Astrocyte (in vitro differentiated cells and primary cell): ENCODE data around the gene APBB2. TPM values are rescaled to one million over a fixed set of nuclear protein-coding genes. Genes with fewer than 3 reads are reported as not detected.

Experiments used
- DNase-seq: peaks from one replicate; pipeline ENCODE4 v3.0.0-alpha.2; 2010; ENCODE audit warnings: low read depth
- FAIRE-seq: peaks from 2 replicates; lab custom pipeline; 2011; peaks lifted over from hg19 to GRCh38; lab: Jason Lieb, UNC
- H2AFZ ChIP-seq: 2 replicates; pipeline ENCODE4 v1.6.0; 2012; ENCODE audit warnings: low read depth, low read length, inconsistent platforms
- H3K27ac ChIP-seq: 2 replicates; pipeline ENCODE4 v1.5.1; 2011; ENCODE audit warnings: low read depth, low read length, inconsistent platforms
- H3K27me3 ChIP-seq: 2 replicates; pipeline ENCODE4 v1.6.0; 2011; ENCODE audit warnings: low read length, inconsistent platforms; ENCODE audit not compliant: insufficient read depth
- H3K36me3 ChIP-seq: 2 replicates; pipeline ENCODE4 v1.5.1; 2011; ENCODE audit warnings: low read length, inconsistent platforms; ENCODE audit not compliant: insufficient read depth
- H3K4me1 ChIP-seq: 2 replicates; pipeline ENCODE4 v1.5.1; 2011; ENCODE audit warnings: low read length, inconsistent platforms; ENCODE audit not compliant: insufficient read depth
- H3K4me2 ChIP-seq: 2 replicates; pipeline ENCODE4 v1.6.0; 2012; ENCODE audit warnings: low read length, inconsistent platforms
- H3K4me3 ChIP-seq: 2 replicates; pipeline ENCODE4 v1.5.1; 2011; ENCODE audit warnings: low read depth, mild to moderate bottlenecking, low read length, inconsistent platforms; ENCODE audit not compliant: insufficient read depth
- H3K79me2 ChIP-seq: 2 replicates; pipeline ENCODE4 v1.6.0; 2012; ENCODE audit warnings: mild to moderate bottlenecking, low read length, inconsistent platforms; ENCODE audit not compliant: insufficient read depth
- H3K9ac ChIP-seq: 2 replicates; pipeline ENCODE4 v1.6.0; 2012; ENCODE audit warnings: mild to moderate bottlenecking, low read length, inconsistent platforms
- H3K9me3 ChIP-seq: 2 replicates; pipeline ENCODE4 v1.5.1; 2012; ENCODE audit warnings: low read depth, mild to moderate bottlenecking, low read length, inconsistent platforms; ENCODE audit not compliant: insufficient read depth
- H4K20me1 ChIP-seq: 2 replicates; pipeline ENCODE4 v1.6.0; 2012; ENCODE audit warnings: low read length, inconsistent platforms; ENCODE audit not compliant: insufficient read depth
- H3K27ac Mint-ChIP-seq: one replicate; pipeline ENCODE4 v1.8.0; 2021; ENCODE audit warnings: mild to moderate bottlenecking, mixed read lengths; ENCODE audit not compliant: unreplicated experiment
- H3K27me3 Mint-ChIP-seq: one replicate; pipeline ENCODE4 v1.8.0; 2021; ENCODE audit warnings: low read depth, mixed read lengths; ENCODE audit not compliant: unreplicated experiment
- H3K36me3 Mint-ChIP-seq: one replicate; pipeline ENCODE4 v1.8.0; 2021; ENCODE audit warnings: low read depth, mixed read lengths; ENCODE audit not compliant: unreplicated experiment
- H3K4me1 Mint-ChIP-seq: one replicate; pipeline ENCODE4 v1.8.0; 2021; ENCODE audit warnings: low read depth, mixed read lengths; ENCODE audit not compliant: unreplicated experiment
- H3K4me3 Mint-ChIP-seq: one replicate; pipeline ENCODE4 v1.8.0; 2021; ENCODE audit warnings: mild to moderate bottlenecking, moderate library complexity, mixed read lengths; ENCODE audit not compliant: unreplicated experiment
- H3K9me3 Mint-ChIP-seq: one replicate; pipeline ENCODE4 v1.8.0; 2021; ENCODE audit warnings: mild to moderate bottlenecking, mixed read lengths; ENCODE audit not compliant: unreplicated experiment
- EZH2 ChIP-seq: IDR thresholded peaks from 2 replicates; pipeline ENCODE4 v1.6.1; 2012; ENCODE audit warnings: mild to moderate bottlenecking, low read length, inconsistent platforms; ENCODE audit not compliant: insufficient read depth
- total RNA-seq: library from RNA; stranded (reverse); gene quantifications from 2 replicates; pipeline ENCODE4 v1.2.1, GENCODE V29; 2021
- TF ChIP-seq, protein P1 (sequence below): IDR thresholded peaks from 2 replicates; pipeline ENCODE4 v1.5.1; 2011; ENCODE audit warnings: low read depth, mild to moderate bottlenecking, inconsistent platforms, low read length, moderate library complexity; ENCODE audit not compliant: insufficient read depth

The APBB2 gene
- total RNA-seq, 1 donor from 2014 or later, result 173 TPM

DNA sequence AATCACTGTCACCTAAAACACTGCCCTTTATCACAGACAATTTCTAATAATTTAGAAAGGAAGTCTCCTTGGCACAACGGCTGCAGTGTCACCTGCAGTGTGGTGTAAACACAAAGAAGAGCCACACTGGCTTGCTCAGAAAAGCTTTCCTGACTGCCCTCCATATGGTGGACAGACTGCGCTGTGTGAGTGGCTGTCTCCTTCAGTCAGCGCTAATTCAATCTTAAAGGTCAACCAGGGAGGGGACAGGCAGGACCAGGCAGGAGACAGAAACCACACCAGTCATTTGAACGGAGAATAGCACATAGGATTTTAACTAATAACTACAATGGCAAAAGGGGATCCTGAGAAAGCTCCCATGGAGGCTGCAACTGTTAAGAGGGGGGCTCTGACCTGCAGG, 332.5 kb downstream of the APBB2 start:
- no peak for TF ChIP-seq EZH2
- TF ChIP-seq, protein P1, sequence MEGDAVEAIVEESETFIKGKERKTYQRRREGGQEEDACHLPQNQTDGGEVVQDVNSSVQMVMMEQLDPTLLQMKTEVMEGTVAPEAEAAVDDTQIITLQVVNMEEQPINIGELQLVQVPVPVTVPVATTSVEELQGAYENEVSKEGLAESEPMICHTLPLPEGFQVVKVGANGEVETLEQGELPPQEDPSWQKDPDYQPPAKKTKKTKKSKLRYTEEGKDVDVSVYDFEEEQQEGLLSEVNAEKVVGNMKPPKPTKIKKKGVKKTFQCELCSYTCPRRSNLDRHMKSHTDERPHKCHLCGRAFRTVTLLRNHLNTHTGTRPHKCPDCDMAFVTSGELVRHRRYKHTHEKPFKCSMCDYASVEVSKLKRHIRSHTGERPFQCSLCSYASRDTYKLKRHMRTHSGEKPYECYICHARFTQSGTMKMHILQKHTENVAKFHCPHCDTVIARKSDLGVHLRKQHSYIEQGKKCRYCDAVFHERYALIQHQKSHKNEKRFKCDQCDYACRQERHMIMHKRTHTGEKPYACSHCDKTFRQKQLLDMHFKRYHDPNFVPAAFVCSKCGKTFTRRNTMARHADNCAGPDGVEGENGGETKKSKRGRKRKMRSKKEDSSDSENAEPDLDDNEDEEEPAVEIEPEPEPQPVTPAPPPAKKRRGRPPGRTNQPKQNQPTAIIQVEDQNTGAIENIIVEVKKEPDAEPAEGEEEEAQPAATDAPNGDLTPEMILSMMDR, result no peak
- no peak for FAIRE-seq
- H3K36me3 Mint-ChIP-seq, result peaks cover 48% of the 10 kb centered on the region

DNA sequence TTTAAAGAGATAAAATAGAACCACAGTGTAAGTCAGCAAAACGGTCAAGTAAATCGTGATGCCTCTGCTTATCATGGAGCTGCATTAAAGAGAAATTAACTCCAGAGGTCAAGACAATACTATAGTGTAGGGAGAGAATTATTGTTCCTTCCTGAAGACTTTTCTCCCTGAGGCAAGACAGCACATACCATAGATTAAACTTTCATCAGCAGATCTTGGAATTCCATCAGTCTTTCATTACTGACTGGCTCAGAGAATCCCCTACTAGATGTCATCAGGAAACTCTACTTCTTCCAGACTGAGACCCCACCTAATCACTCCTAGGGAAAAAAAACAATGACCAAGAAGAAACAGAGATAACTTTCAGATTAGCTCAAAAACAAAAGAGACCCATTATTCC, 333.2 kb downstream of the APBB2 start:
- Mint-ChIP-seq H3K9me3 (no peaks in the 10 kb centered on the region), H3K27me3 (no peaks in the 10 kb centered on the region), H3K27ac (no peak overlapping the region), H3K36me3 (peaks cover 50% of the 10 kb centered on the region), H3K4me1 (peaks cover 6% of the 10 kb centered on the region), H3K4me3 (no peak overlapping the region)
- Histone ChIP-seq H3K4me3 (no peak overlapping the region), H3K4me2 (no peak overlapping the region), H3K4me1 (no peaks in the 10 kb centered on the region), H2AFZ (no peak overlapping the region), H3K79me2 (no peaks in the 10 kb centered on the region), H3K27me3 (no peaks in the 10 kb centered on the region), H3K27ac (no peak overlapping the region), H3K9me3 (no peaks in the 10 kb centered on the region), H4K20me1 (peaks cover 30% of the 10 kb centered on the region), H3K9ac (no peak overlapping the region), H3K36me3 (peaks cover 19% of the 10 kb centered on the region)
- no peak for DNase-seq
- TF ChIP-seq, protein P1, result no peak
- TF ChIP-seq EZH2, result no peak
- no peak for FAIRE-seq

More for the DNA sequence above, 332.5 kb downstream of the APBB2 start:
- no peak overlapping the region for H3K27ac ChIP-seq
- no peaks in the 10 kb centered on the region for H3K9me3 ChIP-seq
- H3K9ac ChIP-seq, result no peak overlapping the region
- H3K4me1 ChIP-seq, result peaks cover 5% of the 10 kb centered on the region
- H4K20me1 ChIP-seq, result peaks cover 34% of the 10 kb centered on the region
- H3K4me3 ChIP-seq, result no peak overlapping the region
- H3K27me3 Mint-ChIP-seq, result no peaks in the 10 kb centered on the region
- H3K79me2 ChIP-seq, result no peaks in the 10 kb centered on the region
- no peak for DNase-seq
- no peak overlapping the region for H2AFZ ChIP-seq
- H3K27me3 ChIP-seq, result no peaks in the 10 kb centered on the region
- no peak overlapping the region for H3K4me3 Mint-ChIP-seq
- H3K4me2 ChIP-seq, result no peak overlapping the region
- H3K4me1 Mint-ChIP-seq, result peaks cover 6% of the 10 kb centered on the region
- H3K9me3 Mint-ChIP-seq, result no peaks in the 10 kb centered on the region
- peak overlapping the region; percentile 26 for H3K27ac Mint-ChIP-seq
- H3K36me3 ChIP-seq, result peaks cover 19% of the 10 kb centered on the region

DNA sequence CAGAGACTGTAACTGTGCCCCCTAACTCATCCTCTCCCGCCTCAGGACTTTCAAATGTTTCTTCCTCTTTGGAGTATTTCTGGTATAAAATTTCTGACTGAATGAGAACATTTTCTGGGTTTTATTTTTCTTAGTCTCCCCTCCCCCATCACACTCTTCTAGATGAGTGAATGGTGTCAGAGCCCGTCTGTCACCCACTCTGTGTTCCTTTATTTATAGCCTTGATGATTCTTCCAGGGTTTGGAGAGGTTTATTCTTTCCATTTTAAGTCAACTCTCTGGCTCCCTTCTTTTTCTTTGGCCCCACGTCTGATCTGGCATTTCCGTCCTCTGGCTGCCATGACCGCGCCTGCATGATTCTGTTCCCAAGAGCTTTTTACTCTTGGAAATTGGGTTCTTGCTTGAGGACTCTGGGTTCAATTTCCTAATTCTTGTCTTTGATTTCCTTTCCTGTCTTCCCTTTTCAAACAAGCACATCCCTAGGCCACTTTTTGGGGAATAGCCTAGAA, 335.7 kb downstream of the APBB2 start:
- Histone ChIP-seq H3K4me1 (no peaks in the 10 kb centered on the region), H3K27me3 (no peaks in the 10 kb centered on the region), H3K27ac (no peak overlapping the region), H2AFZ (no peak overlapping the region), H4K20me1 (peaks cover 20% of the 10 kb centered on the region), H3K36me3 (peaks cover 17% of the 10 kb centered on the region), H3K4me3 (no peak overlapping the region), H3K9ac (no peak overlapping the region), H3K4me2 (no peak overlapping the region), H3K9me3 (no peaks in the 10 kb centered on the region), H3K79me2 (no peaks in the 10 kb centered on the region)
- no peak for FAIRE-seq
- Mint-ChIP-seq H3K9me3 (no peaks in the 10 kb centered on the region), H3K36me3 (peaks cover 52% of the 10 kb centered on the region), H3K27me3 (no peaks in the 10 kb centered on the region), H3K27ac (peak overlapping the region; percentile 93), H3K4me3 (no peak overlapping the region), H3K4me1 (peaks cover 12% of the 10 kb centered on the region)
- no peak for TF ChIP-seq EZH2
- TF ChIP-seq, protein P1, result no peak
- DNase-seq, result no peak
